CD8-positive, alpha-beta memory T cell (primary cell): ENCODE results near the gene ZYX. TPM values are rescaled to one million over a fixed set of nuclear protein-coding genes. Genes with fewer than 3 reads are reported as not detected.

Experiments used
- CTCF ChIA-PET: fragments of 350-600 bp; sonication (Branson Sonifier 250); formaldehyde crosslinking; loops from one replicate; lab custom pipeline; 2021; ENCODE audit warnings: antibody characterized with exemption; lab: Charles Lee
- POLR2A ChIA-PET: fragments of 350-600 bp; sonication (Branson Sonifier 250); formaldehyde crosslinking; loops from one replicate; lab custom pipeline; 2021; ENCODE audit warnings: antibody characterized with exemption; lab: Charles Lee
- DNase-seq, 5 donors: peaks; one replicate each; pipeline versions ENCODE4 v3.0.0 to v3.0.0-alpha.2; 2020 to 2022; ENCODE audit warnings: mixed read lengths in 1 of 5
- H3K27ac ChIP-seq: one replicate; pipeline ENCODE4 v1.7.0; 2013; ENCODE audit warnings: low read depth, mild to moderate bottlenecking, low read length, moderate library complexity
- H3K27me3 ChIP-seq: 2 replicates; pipeline ENCODE4 v1.7.0; 2013; ENCODE audit warnings: low read length, mild to moderate bottlenecking; ENCODE audit not compliant: insufficient read depth, poor library complexity, severe bottlenecking
- H3K36me3 ChIP-seq: 2 replicates; pipeline ENCODE4 v1.7.0; 2013; ENCODE audit warnings: mild to moderate bottlenecking, low read length, moderate library complexity; ENCODE audit not compliant: insufficient read depth
- H3K4me1 ChIP-seq: 2 replicates; pipeline ENCODE4 v1.7.0; 2013; ENCODE audit warnings: mild to moderate bottlenecking, low read length, moderate library complexity; ENCODE audit not compliant: insufficient read depth
- H3K4me3 ChIP-seq: 2 replicates; pipeline ENCODE4 v1.7.0; 2013; ENCODE audit warnings: mild to moderate bottlenecking, low read length
- H3K9me3 ChIP-seq: 2 replicates; pipeline ENCODE4 v1.7.0; 2013; ENCODE audit warnings: mild to moderate bottlenecking, low read length
- H3K27ac Mint-ChIP-seq, 8 donors: one replicate each; pipeline ENCODE4 v1.8.0; 2020 to 2021; ENCODE audit warnings: mixed read lengths in 8 of 8, mild to moderate bottlenecking in 6 of 8, inconsistent platforms in 3 of 8, moderate library complexity in 3 of 8
- H3K27me3 Mint-ChIP-seq, 2 donors: one replicate each; pipeline ENCODE4 v1.8.0; 2020 to 2021; ENCODE audit warnings: mixed read lengths in 2 of 2, mild to moderate bottlenecking in 1 of 2, moderate library complexity in 1 of 2
- H3K36me3 Mint-ChIP-seq, 3 donors: one replicate each; pipeline ENCODE4 v1.8.0; 2020 to 2021; ENCODE audit warnings: mixed read lengths in 3 of 3, inconsistent platforms in 1 of 3, mild to moderate bottlenecking in 1 of 3
- H3K4me1 Mint-ChIP-seq, 3 donors: one replicate each; pipeline ENCODE4 v1.8.0; 2020 to 2021; ENCODE audit warnings: mixed read lengths in 3 of 3, inconsistent platforms in 1 of 3, mild to moderate bottlenecking in 1 of 3
- H3K4me3 Mint-ChIP-seq, 7 donors: one replicate each; pipeline ENCODE4 v1.8.0; 2020 to 2021; ENCODE audit warnings: mixed read lengths in 7 of 7, mild to moderate bottlenecking in 6 of 7, moderate library complexity in 4 of 7, inconsistent platforms in 2 of 7
- H3K9me3 Mint-ChIP-seq, 5 donors: one replicate each; pipeline ENCODE4 v1.8.0; 2020 to 2022; ENCODE audit warnings: mixed read lengths in 5 of 5, mild to moderate bottlenecking in 3 of 5, moderate library complexity in 2 of 5, inconsistent platforms in 1 of 5
- polyA plus RNA-seq: library from polyadenylated mRNA; unstranded; fragments of 300-500 nt; fragmentation: Illumina TruSeq; gene quantifications from one replicate; pipeline ENCODE4 v1.2.3, GENCODE V29; 2021
- total RNA-seq, 2 experiments: library from RNA; stranded (reverse); gene quantifications; one replicate each; pipeline ENCODE4 v1.2.3, GENCODE V29; 2021

The ZYX gene
- total and polyA plus RNA-seq, 3 experiments from 2014 or later = 101 to 143 (median 104) TPM

- no peaks in the 10 kb centered on the region for H3K36me3 Mint-ChIP-seq
- no peaks in the 10 kb centered on the region for H3K9me3 Mint-ChIP-seq
- Histone ChIP-seq H3K4me3 (no peak overlapping the region), H3K9me3 (no peaks in the 10 kb centered on the region), H3K4me1 (no peaks in the 10 kb centered on the region), H3K36me3 (no peaks in the 10 kb centered on the region), H3K27ac (no peak overlapping the region), H3K27me3 (no peaks in the 10 kb centered on the region)
- H3K27ac Mint-ChIP-seq = peak overlapping the region in 2 of 8 donors; percentile 47 to 76
- no peak for DNase-seq
- peaks cover 3 to 10% (median 5%) of the 10 kb centered on the region in 3 donors for H3K4me1 Mint-ChIP-seq
- H3K27me3 Mint-ChIP-seq = peaks cover 5 to 8% of the 10 kb centered on the region in 2 donors
- peak overlapping the region in 1 of 7 donors; percentile 66 for H3K4me3 Mint-ChIP-seq
- ChIA-PET POLR2A (no interaction called here), CTCF (interaction anchor here (1.1 to 3.1 kb wide), 5 partner anchors 11 to 116 kb away, joined by 3 to 11 read pairs (median 6); partner anchors contain the start of gene ZYX)
Observed at GRCh38 chr7:143356414-143357050, 24.6 kb upstream of the ZYX start.

DNA sequence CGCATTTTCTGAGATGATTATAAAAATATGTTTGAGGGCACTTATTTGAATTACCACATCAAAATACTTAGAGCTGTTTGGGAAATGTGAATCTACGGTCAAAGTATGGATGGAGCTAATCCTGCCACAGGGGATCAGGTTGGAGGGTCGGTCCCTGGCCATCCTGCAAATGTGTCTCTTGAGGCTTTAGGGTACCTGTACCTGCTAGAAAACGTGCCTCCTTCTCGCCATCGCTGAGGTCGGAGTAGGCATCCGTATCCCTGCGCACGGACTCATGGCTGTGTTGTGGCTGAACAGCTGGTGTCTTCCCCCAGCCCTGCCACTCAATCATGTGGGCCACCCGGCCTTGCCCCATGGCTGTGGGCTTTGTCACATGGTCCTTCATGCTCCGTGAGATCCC lies 22.5 kb upstream of the ZYX start:
- H3K27ac ChIP-seq = no peak overlapping the region
- H3K4me3 ChIP-seq = no peak overlapping the region
- peaks cover 10 to 15% (median 11%) of the 10 kb centered on the region in 3 donors for H3K4me1 Mint-ChIP-seq
- DNase-seq = no peak
- H3K4me3 Mint-ChIP-seq = peak overlapping the region in 1 of 7 donors; percentile 25
- peak overlapping the region in 1 of 8 donors; percentile 32 for H3K27ac Mint-ChIP-seq
- H3K4me1 ChIP-seq = peaks cover 7% of the 10 kb centered on the region
- no peaks in the 10 kb centered on the region for H3K36me3 Mint-ChIP-seq
- peaks cover 8% of the 10 kb centered on the region for H3K27me3 ChIP-seq
- H3K9me3 ChIP-seq = no peaks in the 10 kb centered on the region
- H3K27me3 Mint-ChIP-seq = peaks cover 7 to 10% of the 10 kb centered on the region in 2 donors
- H3K36me3 ChIP-seq = no peaks in the 10 kb centered on the region
- CTCF ChIA-PET = interaction anchor here (1.2 to 3.1 kb wide), 3 partner anchors 10 to 22 kb away, joined by 3 to 12 read pairs (median 11); partner anchors contain the start of gene ZYX
- no peaks in the 10 kb centered on the region for H3K9me3 Mint-ChIP-seq
- POLR2A ChIA-PET = no interaction called here

DNA sequence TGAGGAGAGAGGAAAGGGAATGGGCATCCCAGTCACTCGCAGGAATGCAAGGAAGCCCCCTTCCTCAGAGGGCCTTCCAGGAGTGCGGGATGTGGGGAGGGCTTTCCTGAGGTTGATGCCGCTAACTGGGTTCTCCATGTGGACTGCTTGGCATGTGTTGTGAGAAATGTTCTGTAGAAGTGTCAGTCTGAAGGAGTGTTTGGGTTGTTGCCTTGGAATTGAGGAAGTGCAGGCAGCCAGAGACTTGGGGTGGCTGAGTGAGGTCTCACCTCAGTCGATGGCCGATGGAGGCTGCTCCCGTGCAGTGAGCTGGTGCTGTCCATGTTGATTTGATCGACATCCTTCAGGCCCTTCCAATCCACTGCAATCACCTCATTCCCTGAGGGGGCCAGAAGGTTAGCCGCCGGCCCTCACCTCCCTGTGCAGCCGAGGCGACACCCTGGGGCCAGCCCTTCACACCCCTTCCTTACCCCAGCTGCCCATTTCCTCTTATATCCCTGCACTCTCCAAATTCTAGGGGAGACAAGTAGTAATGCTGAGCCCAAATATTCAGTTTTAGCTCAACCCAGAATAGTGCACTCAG lies 21.3 kb upstream of the ZYX start:
- Histone ChIP-seq H3K27me3 (peaks cover 20% of the 10 kb centered on the region), H3K9me3 (no peaks in the 10 kb centered on the region), H3K4me3 (no peak overlapping the region), H3K27ac (no peak overlapping the region), H3K4me1 (peaks cover 7% of the 10 kb centered on the region), H3K36me3 (no peaks in the 10 kb centered on the region)
- Mint-ChIP-seq H3K9me3 (no peaks in the 10 kb centered on the region), H3K27me3 (peaks cover 14 to 19% of the 10 kb centered on the region in 2 donors), H3K4me3 (peak overlapping the region in 6 of 7 donors; percentile 37 to 91 (median 80)), H3K36me3 (no peaks in the 10 kb centered on the region), H3K4me1 (peaks cover 10 to 16% (median 11%) of the 10 kb centered on the region in 3 donors), H3K27ac (peak overlapping the region in 3 of 8 donors; percentile 39 to 66 (median 52))
- POLR2A ChIA-PET = no interaction called here
- CTCF ChIA-PET = interaction anchor here (0.8 to 3.4 kb wide), 6 partner anchors 12 to 119 kb away, joined by 3 to 12 read pairs (median 4); no protein-coding TSS in a partner anchor
- DNase-seq = no peak

DNA sequence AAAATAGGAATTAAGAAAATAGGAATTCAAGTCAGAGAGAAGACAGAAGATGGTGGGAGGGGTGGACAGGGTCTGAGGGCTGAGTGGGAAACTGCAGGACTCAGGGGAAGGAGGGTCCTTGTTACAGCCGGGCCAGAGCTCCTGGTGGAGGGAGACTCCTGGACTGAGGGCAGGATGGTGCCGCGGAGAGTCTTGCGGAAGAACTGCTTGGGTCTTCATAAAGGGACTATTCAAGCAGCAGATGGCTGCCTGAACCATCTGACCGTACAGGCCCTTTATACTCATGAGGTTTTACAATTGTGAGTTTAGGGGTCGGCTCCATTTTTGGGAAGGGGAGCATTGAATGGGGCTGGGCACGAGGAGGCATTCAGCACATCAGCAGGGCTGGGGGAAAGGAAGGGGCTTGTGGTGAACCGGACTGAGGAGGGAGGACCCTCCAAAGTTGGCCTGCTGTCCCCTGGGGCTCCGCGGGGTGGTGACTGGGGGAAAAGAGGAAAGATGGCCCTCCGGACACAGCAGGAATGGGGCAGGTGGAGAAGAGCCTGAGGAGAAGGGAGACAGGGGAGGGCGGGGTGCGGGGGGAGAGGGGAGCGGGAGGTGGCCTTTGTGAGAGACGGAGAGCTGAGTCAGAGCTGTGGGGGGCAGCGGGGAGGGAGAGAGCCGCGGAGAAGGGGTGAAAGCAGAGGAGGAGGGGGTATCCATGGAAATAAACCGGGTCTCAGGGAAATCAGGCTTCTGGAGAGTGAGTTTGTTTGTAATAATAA lies 20.2 kb upstream of the ZYX start:
- Mint-ChIP-seq H3K27ac (peak overlapping the region in 3 of 8 donors; percentile 47 to 69 (median 67)), H3K4me1 (peaks cover 10 to 16% (median 11%) of the 10 kb centered on the region in 3 donors), H3K36me3 (no peaks in the 10 kb centered on the region), H3K4me3 (peak overlapping the region; percentile 49 to 91 (median 77)), H3K9me3 (no peaks in the 10 kb centered on the region), H3K27me3 (peaks cover 14 to 25% of the 10 kb centered on the region in 2 donors)
- Histone ChIP-seq H3K27ac (no peak overlapping the region), H3K9me3 (no peaks in the 10 kb centered on the region), H3K36me3 (no peaks in the 10 kb centered on the region), H3K4me1 (peaks cover 7% of the 10 kb centered on the region), H3K4me3 (no peak overlapping the region), H3K27me3 (peaks cover 25% of the 10 kb centered on the region)
- DNase-seq = no peak
- POLR2A ChIA-PET = no interaction called here
- CTCF ChIA-PET = interaction anchor here (0.8 to 3.4 kb wide), 5 partner anchors 11 to 120 kb away, joined by 3 to 12 read pairs (median 5); no protein-coding TSS in a partner anchor

DNA sequence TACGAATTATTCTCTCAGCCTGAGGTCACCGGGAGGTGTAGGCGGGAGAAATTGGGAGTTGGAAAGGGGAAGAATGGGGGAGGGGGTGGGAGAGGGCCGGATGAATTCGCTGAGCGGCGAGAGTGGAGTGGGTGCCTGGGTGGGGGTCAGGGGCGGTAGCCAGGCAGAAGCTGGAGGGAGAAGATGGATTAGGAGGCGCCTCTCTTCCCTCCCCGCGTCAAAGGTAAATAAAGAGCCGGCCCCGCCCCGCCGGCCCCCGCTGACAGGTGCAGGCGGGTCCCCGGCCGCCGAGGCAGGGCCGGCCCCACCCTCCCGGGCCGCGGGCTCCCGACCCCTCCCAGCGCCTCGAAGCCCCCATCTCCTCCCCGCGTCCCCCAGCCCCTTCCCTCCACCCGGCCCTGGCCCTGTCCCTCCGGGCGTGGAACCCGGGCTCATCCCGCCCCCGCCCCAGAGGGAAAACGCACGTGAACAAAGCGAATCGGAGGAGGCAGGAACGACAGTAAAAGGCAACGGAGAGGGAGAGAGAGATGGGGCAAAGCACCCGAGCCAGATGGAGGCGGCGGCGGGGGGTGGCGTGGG lies 19.5 kb upstream of the ZYX start:
- CTCF ChIA-PET = interaction anchor here (1.0 to 3.4 kb wide), 3 partner anchors 14 to 121 kb away, joined by 5 to 12 read pairs (median 12); no protein-coding TSS in a partner anchor
- peaks cover 10 to 16% (median 11%) of the 10 kb centered on the region in 3 donors for H3K4me1 Mint-ChIP-seq
- H3K9me3 Mint-ChIP-seq = no peaks in the 10 kb centered on the region
- DNase-seq = no peak
- Histone ChIP-seq H3K9me3 (no peaks in the 10 kb centered on the region), H3K27ac (no peak overlapping the region), H3K4me3 (peak overlapping the region; percentile 47), H3K27me3 (peaks cover 25% of the 10 kb centered on the region), H3K36me3 (no peaks in the 10 kb centered on the region), H3K4me1 (peaks cover 7% of the 10 kb centered on the region)
- peak overlapping the region in 1 of 8 donors; percentile 69 for H3K27ac Mint-ChIP-seq
- H3K36me3 Mint-ChIP-seq = no peaks in the 10 kb centered on the region
- POLR2A ChIA-PET = interaction anchor here (0.6 kb wide), 2 partner anchors 19 to 99 kb away, joined by 3 to 6 read pairs; partner anchors contain the start of gene GSTK1
- H3K27me3 Mint-ChIP-seq = peaks cover 14 to 25% of the 10 kb centered on the region in 2 donors
- peak overlapping the region; percentile 74 to 96 (median 85) for H3K4me3 Mint-ChIP-seq

DNA sequence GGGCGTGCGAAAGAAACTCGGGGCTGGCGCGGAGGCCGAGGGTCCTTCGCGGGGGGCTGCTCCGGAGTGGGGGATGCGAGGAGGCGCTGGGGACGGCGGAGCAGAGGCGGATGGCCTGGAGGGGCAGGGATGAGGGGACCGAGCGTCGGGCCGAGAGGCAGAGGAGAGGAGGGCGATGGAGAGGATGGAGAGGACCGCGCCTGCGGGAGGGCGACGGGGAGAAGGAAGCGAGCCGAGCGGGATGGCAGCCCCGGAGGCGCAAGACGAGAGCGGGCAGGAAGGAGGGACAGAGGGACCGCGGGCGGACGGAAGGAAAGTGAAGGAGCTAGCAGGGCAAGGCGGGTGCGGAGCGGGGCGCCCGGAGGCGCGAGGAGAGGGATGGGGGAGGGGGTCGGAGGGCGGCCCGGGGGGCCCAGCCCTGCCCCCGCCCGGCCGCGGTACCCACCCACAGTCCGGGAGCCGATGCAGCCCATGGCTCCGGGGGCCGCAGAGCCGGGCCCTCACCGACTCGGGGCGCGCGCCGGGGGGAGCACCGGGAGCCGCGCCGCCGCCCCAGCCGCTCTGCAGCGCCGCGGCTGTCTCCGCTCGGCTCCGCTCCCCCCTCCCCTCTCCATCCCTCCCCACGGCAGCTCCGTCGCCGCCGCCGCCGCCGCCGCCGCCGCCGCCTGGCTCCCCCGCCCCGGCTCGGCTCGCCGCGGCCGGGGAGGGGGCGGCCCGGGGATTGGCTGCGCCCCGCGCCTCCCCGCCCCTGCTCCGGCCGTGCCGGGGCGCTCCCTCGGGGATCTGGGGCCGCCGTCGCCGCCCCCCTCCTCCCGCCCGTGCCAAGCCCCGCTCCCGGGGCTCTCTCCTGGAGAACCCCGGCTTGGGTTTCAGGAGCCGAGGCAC lies 18.8 kb upstream of the ZYX start, which contains the start of gene FAM131B:
TSS of gene FAM131B (minus strand) at position 583 of the 885 bp plus-strand sequence. CDS start at position 473, 110 bp downstream.
- Mint-ChIP-seq H3K27ac (peak within 1 kb of the TSS in 6 of 8 donors; percentile 37 to 91 (median 68)), H3K4me3 (peak within 1 kb of the TSS; percentile 74 to 96 (median 85)), H3K27me3 (peaks cover 14 to 25% of the 10 kb centered on the region in 2 donors), H3K9me3 (no peaks in the 10 kb centered on the region), H3K4me1 (peaks cover 10 to 16% (median 11%) of the 10 kb centered on the region in 3 donors), H3K36me3 (no peaks in the 10 kb centered on the region)
- peak within 1 kb of the TSS; percentile 47 for H3K4me3 ChIP-seq
- DNase-seq = peak in 3 of 5 donors; percentile 34 to 64 (median 38)
- no peak within 1 kb of the TSS for H3K27ac ChIP-seq
- H3K9me3 ChIP-seq = no peaks in the 10 kb centered on the region
- ChIA-PET CTCF (interaction anchor here (1.0 to 3.4 kb wide), 4 partner anchors 10 to 122 kb away, joined by 3 to 12 read pairs (median 6); no protein-coding TSS in a partner anchor), POLR2A (interaction anchor here (0.6 to 1.0 kb wide), 5 partner anchors 18 to 99 kb away, joined by 3 to 6 read pairs (median 3); partner anchors contain the start of gene GSTK1)
- peaks cover 25% of the 10 kb centered on the region for H3K27me3 ChIP-seq
- H3K4me1 ChIP-seq = peaks cover 7% of the 10 kb centered on the region
- H3K36me3 ChIP-seq = no peaks in the 10 kb centered on the region
